GM12873 (cell line): ENCODE results near the gene PSMB10.
A peak's percentile ranks its signal among the peaks of the same experiment; 100 is the strongest.

Source experiments
- TF ChIP-seq, protein P1 (sequence below): IDR thresholded peaks from 2 replicates; pipeline ENCODE4 v1.5.1; 2012; ENCODE audit warnings: low read depth, mild to moderate bottlenecking, moderate library complexity, low read length, control low read depth; ENCODE audit not compliant: insufficient read depth; ENCODE audit errors: missing control alignments

Gene PSMB10

GRCh38 chr16:67975321-67976105 lies 38.9 kb upstream of the PSMB10 start:
- TF ChIP-seq, protein P1, sequence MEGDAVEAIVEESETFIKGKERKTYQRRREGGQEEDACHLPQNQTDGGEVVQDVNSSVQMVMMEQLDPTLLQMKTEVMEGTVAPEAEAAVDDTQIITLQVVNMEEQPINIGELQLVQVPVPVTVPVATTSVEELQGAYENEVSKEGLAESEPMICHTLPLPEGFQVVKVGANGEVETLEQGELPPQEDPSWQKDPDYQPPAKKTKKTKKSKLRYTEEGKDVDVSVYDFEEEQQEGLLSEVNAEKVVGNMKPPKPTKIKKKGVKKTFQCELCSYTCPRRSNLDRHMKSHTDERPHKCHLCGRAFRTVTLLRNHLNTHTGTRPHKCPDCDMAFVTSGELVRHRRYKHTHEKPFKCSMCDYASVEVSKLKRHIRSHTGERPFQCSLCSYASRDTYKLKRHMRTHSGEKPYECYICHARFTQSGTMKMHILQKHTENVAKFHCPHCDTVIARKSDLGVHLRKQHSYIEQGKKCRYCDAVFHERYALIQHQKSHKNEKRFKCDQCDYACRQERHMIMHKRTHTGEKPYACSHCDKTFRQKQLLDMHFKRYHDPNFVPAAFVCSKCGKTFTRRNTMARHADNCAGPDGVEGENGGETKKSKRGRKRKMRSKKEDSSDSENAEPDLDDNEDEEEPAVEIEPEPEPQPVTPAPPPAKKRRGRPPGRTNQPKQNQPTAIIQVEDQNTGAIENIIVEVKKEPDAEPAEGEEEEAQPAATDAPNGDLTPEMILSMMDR: no peak

DNA sequence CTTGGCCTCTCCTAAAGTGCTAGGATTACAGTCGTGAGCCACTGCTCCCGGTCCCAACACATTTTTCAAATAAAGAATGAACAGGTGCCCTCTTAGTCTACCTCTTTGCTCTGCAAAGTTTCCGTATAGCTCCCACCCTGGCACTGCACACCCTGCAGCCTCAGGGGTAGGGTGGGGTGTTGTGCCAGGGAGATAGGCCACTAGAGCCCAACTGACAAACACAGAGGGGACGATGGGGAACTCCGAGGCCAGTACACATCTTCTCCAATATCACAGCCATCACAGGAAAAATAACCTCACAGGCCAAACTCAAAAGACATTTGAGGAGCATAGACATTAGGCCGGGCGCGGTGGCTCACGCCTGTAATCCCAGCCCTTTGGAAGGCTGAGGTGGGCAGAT lies 34.5 kb upstream of the PSMB10 start:
- TF ChIP-seq, protein P1: no peak

DNA sequence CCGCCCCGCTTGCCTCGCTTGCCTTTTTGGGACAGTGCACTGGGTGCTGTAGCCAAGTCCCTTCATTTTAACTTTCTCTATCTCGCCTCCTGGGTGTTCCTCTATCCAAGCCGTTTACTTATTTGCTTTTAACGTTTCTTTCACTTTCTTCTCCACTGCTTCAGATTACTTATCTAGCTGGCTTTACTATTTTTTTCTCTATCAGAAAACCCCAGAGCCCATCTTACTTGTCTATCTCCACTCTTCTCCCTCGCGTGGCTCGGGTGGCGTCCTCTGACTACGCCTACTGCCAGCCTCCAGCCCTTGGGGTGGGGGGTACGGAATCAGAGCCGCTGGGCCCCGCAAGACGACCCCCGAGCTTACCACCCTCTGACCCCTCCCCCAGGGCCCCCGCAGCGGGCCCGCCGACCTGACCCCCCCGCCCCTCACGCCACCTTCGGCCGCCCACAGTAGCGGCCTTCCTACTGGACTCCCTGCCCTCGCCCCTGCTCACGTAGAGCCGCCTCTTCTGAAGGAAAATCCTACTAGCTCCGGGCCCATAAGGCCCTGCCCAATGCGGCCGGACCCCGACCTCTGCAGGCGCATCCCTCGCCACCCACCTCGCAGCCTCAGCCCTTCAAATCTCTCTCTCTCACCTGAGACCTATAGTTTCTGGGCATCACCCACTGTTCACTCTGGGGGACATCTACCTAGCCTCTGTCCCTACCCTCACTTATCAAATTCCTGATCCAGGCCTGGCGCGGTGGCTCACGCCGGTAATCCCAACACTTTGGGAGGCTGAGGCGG lies 32.8 kb upstream of the PSMB10 start:
- TF ChIP-seq, protein P1: no peak

DNA sequence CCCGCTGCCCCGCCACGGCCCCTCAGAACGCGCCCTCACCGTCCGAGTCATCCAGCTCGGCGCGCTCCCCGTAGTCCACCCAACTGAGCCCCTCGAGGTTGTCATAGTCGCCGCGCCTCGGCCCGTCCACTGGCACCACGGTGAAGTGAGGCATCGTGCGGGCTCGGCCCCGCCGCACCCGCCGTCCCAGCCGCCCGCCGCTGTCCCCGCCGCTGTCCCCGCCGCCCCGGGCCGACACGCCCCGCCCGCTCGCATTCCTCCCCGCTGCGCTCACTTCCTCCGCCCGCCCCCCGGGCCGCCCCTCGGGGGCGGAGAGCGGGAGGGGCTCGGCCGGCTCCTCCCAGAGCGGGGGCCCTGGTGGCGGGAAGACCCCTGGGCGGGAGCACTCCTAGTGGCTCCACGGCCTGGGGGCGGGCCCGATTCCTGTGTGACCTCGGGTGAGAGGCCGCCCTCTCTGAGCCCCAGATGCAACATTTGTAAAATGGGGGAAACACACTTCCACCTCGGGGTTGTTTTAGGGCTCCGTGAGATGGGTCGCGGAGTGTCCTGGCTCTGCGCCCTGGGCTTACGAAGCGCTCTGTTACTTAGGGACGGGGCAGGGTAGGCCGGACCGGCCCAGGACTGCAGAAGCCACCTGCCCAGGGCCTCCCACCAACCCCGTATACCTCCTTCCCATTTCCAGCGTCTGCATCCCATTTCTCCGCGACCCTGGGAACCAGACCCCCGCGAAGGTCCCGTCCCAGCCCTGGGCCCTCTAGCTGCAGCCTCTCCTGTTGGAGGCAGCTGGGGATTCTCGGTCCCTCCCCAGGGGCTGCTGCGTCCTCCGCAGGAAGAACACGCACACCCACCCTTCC lies 32.0 kb upstream of the PSMB10 start, which contains the start of gene SLC12A4:
TSS of gene SLC12A4 (minus strand) at position 238 of the 854 bp plus-strand sequence. CDS start at position 154, 84 bp downstream.
- TF ChIP-seq, protein P1: no peak

- TF ChIP-seq, protein P1: no peak
Observed at GRCh38 chr16:67967958-67968399, 31.3 kb upstream of the PSMB10 start.

- TF ChIP-seq, protein P1: peak; percentile 23
Observed at GRCh38 chr16:67967183-67967957, 30.7 kb upstream of the PSMB10 start.
